ENCODE data around the gene PSEN2.

PSEN2 gene

DNA sequence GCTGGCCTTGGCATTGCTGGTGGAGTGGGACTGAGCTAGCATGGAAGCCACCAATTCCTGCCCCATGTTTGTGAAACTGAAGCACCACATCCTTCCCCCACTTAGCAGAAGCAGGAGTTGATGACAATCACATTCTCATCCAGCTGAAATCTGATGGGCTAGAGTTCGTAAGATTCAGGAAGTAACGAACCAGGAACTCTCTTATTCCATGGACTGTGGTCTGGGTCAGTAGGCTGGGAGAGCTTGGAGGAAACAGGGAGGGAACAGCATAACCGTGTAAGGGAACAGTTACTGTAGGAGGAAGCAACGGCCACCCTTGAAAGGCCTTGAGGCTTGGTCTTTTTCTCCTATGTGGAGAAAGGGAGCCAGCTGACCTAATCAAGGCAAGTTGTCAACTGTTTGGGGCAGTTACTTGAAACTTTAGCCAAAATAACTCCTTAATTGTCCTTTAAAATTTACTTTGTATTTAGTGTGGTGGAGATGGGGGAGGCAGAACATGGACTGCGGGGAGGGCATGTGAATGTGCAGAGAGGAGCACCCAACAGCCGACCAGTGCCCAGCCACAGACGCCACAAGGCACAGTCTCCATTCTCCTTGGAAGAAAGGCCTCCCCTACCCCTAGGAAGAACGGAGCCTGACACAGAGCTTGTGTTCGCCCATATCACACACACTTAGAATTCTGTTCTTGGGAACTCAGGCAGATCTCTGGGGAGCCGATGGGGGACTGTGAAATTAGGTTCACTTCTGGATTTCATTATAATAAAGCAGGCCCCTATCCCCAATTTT, 67.7 kb downstream of the PSEN2 start:
- Histone ChIP-seq H3K4me1 (ENCODE audit: control insufficient read depth in 2 of 2, insufficient read depth in 2 of 2, low read length in 2 of 2) (peaks cover 27 to 29% of the 10 kb centered on the region in 2 donors), H3K9me3 (ENCODE audit: control insufficient read depth in 2 of 2, low read length in 2 of 2) (no peaks in the 10 kb centered on the region), H3K27me3 (ENCODE audit: control insufficient read depth in 2 of 2, insufficient read depth in 2 of 2, low read length in 2 of 2) (no peaks in the 10 kb centered on the region), H3K9ac (ENCODE audit: low read depth in 1 of 2, low read length in 2 of 2) (no peak overlapping the region), H3K36me3 (ENCODE audit: control insufficient read depth in 2 of 2, insufficient read depth in 2 of 2, low read length in 2 of 2) (no peaks in the 10 kb centered on the region), H3K4me3 (ENCODE audit: low read length in 2 of 2) (peak overlapping the region; percentile 77 to 89), H3K27ac (ENCODE audit: low read depth in 2 of 2, low read length in 2 of 2) (peak overlapping the region; percentile 97 to 99)

DNA sequence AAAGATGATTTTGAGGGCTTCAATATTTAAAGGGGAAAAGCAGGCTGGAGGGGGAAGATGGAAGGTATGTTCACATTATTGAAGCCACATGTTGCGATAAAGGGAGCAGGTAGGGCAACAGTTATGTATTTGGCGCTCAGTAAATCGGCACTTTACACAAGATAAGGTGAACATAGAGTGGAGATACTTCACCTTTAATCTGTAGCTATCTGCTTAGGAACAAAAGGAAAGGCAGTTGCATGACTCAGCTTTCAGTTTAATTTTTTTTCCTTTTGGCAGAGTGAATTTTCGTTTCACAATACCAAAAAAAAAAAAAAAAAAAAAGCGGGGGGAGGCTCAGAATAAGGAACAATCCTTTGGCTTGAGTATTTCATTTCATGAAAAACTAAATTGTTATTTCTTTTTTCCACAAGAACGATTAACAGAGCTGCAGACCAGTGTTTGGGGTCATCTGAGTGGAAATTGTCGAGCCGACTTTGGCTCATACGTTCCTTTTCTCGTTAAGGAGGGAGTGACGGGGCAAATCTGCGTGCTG, 68.6 kb downstream of the PSEN2 start:
- Histone ChIP-seq H3K27me3 (ENCODE audit: control insufficient read depth in 2 of 2, insufficient read depth in 2 of 2, low read length in 2 of 2) (no peaks in the 10 kb centered on the region), H3K4me1 (ENCODE audit: control insufficient read depth in 2 of 2, insufficient read depth in 2 of 2, low read length in 2 of 2) (peaks cover 31 to 35% of the 10 kb centered on the region in 2 donors), H3K4me3 (ENCODE audit: low read length in 2 of 2) (peak overlapping the region; percentile 77 to 89), H3K9ac (ENCODE audit: low read depth in 1 of 2, low read length in 2 of 2) (peak overlapping the region; percentile 85 to 95), H3K36me3 (ENCODE audit: control insufficient read depth in 2 of 2, insufficient read depth in 2 of 2, low read length in 2 of 2) (no peaks in the 10 kb centered on the region), H3K9me3 (ENCODE audit: control insufficient read depth in 2 of 2, low read length in 2 of 2) (no peaks in the 10 kb centered on the region), H3K27ac (ENCODE audit: low read depth in 2 of 2, low read length in 2 of 2) (peak overlapping the region; percentile 97 to 99)

DNA sequence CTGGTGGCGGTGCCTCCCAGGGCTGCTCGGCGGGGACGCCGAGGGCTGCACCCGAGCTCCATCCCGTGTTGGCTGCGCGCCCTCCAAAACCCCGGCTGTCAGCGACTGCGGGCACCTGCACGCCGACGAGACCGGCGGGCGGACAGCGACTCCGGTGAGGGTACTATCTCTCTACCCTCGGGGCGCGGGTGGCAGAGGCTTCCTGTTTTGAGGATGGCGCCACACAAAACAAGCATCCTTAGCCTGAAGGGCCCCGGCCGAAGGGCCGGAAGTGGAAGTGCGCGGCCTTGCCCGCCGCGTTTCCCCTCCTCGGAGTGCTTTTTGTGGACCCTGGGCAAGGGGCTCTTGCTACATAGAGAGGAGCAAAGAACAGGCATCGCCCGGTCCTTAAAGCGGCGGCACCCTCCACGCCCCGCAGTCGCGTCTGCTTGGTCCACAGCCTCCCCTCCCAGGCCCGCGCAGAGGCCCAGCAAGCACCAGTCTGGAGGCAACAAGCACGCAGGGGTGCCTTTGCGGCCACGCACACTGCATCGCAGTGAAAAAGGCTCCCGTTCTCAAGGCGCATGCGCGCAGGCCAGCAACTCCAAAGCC, 69.1 kb downstream of the PSEN2 start:
- peaks cover 36 to 41% of the 10 kb centered on the region in 2 donors for H3K4me1 ChIP-seq (ENCODE audit: control insufficient read depth in 2 of 2, insufficient read depth in 2 of 2, low read length in 2 of 2)
- H3K27ac ChIP-seq (ENCODE audit: low read depth in 2 of 2, low read length in 2 of 2) = peak overlapping the region; percentile 97 to 99
- H3K9ac ChIP-seq (ENCODE audit: low read depth in 1 of 2, low read length in 2 of 2) = peak overlapping the region; percentile 85 to 95
- no peaks in the 10 kb centered on the region for H3K27me3 ChIP-seq (ENCODE audit: control insufficient read depth in 2 of 2, insufficient read depth in 2 of 2, low read length in 2 of 2)
- no peaks in the 10 kb centered on the region for H3K36me3 ChIP-seq (ENCODE audit: control insufficient read depth in 2 of 2, insufficient read depth in 2 of 2, low read length in 2 of 2)
- peak overlapping the region; percentile 77 to 89 for H3K4me3 ChIP-seq (ENCODE audit: low read length in 2 of 2)
- H3K9me3 ChIP-seq (ENCODE audit: control insufficient read depth in 2 of 2, low read length in 2 of 2) = no peaks in the 10 kb centered on the region

DNA sequence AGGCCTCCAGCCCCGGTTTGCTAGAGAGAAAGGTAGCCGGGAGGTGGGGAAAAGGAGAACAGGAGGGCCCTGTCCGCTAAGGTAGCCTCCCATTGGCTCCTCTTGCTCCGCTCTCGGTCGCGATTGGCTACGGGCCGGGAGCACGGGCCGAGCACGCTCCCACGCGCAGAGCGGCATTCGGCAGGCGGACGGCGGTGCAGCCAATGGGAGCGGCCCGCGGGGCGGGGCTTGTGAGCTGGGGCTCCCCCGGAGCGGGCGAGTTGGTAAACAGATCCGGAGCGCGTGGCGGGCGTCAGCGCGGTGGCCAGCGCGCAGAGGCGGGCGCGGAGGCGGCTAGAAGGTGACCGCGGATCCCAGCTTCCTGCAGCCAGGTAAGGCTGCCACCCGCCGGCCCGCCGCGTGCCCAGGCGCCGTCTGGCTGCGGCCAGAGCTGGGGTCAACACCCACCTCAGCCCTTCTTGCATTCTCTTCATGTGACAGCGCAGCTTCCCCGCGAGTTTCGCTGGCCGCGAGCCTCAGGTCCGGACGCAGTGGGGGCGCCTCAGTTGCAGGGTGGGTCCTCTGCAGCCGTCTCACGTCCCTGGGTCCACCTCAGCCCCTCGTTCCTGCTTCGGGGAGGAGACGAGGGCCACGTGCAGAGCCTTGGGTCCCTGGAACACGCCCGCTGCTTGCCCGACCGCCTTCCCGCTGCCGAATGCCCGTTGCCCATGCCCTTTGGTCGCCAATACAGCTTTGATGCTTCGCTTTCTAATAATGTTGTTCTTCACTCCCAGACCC, 69.8 kb downstream of the PSEN2 start, which contains the start of gene COQ8A:
COQ8A (plus strand) TSS at position 266 of the 777 bp plus-strand sequence. CDS start 21,092 bp downstream, outside the sequence.
- Histone ChIP-seq H3K4me3 (ENCODE audit: low read length in 2 of 2) (peak within 1 kb of the TSS; percentile 89 to 97), H3K27ac (ENCODE audit: low read depth in 2 of 2, low read length in 2 of 2) (peak within 1 kb of the TSS; percentile 97 to 99), H3K9me3 (ENCODE audit: control insufficient read depth in 2 of 2, low read length in 2 of 2) (no peaks in the 10 kb centered on the region), H3K36me3 (ENCODE audit: control insufficient read depth in 2 of 2, insufficient read depth in 2 of 2, low read length in 2 of 2) (no peaks in the 10 kb centered on the region), H3K9ac (ENCODE audit: low read depth in 1 of 2, low read length in 2 of 2) (peak within 1 kb of the TSS; percentile 85 to 95), H3K4me1 (ENCODE audit: control insufficient read depth in 2 of 2, insufficient read depth in 2 of 2, low read length in 2 of 2) (peaks cover 43 to 47% of the 10 kb centered on the region in 2 donors), H3K27me3 (ENCODE audit: control insufficient read depth in 2 of 2, insufficient read depth in 2 of 2, low read length in 2 of 2) (no peaks in the 10 kb centered on the region)

DNA sequence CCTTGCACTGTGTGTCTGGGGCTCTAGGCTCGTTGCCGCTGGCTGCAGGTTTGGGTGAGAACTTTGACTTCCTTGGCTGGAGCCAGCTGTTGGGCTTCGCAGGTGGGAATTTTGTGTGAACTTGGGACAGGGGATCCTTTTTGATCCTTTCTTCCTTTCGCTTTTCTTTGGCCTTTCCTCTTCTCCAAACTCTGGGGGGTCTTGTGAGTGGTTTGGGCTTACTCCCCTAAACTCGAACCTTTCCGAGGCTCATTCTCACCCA, 70.3 kb downstream of the PSEN2 start:
- Histone ChIP-seq H3K36me3 (ENCODE audit: control insufficient read depth in 2 of 2, insufficient read depth in 2 of 2, low read length in 2 of 2) (no peaks in the 10 kb centered on the region), H3K4me1 (ENCODE audit: control insufficient read depth in 2 of 2, insufficient read depth in 2 of 2, low read length in 2 of 2) (peaks cover 47 to 52% of the 10 kb centered on the region in 2 donors), H3K27ac (ENCODE audit: low read depth in 2 of 2, low read length in 2 of 2) (peak overlapping the region in 1 of 2 donors; percentile 81), H3K9ac (ENCODE audit: low read depth in 1 of 2, low read length in 2 of 2) (peak overlapping the region; percentile 76 to 78), H3K27me3 (ENCODE audit: control insufficient read depth in 2 of 2, insufficient read depth in 2 of 2, low read length in 2 of 2) (no peaks in the 10 kb centered on the region), H3K9me3 (ENCODE audit: control insufficient read depth in 2 of 2, low read length in 2 of 2) (no peaks in the 10 kb centered on the region), H3K4me3 (ENCODE audit: low read length in 2 of 2) (peak overlapping the region; percentile 89 to 97)

DNA sequence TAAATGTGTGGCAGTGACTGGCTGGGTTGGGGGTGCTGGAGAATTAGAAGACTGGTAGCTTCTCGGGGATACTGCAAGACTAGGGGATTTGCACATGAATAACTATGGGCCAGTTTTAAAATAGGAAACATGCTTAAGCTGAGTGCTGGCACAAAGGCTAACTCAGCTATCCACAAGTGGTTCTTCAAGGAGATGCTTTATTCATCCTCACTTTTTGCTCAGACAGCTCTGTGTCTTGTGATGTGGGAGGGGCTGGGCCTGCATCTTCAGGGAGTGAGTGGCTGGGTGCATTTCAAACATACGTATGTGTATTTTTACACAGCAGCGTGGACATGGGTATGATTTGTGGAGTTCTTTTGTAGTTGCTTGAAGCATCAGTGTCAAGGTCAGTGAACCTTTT, 72.0 kb downstream of the PSEN2 start:
- Histone ChIP-seq H3K4me3 (ENCODE audit: low read length in 2 of 2) (no peak overlapping the region), H3K27ac (ENCODE audit: low read depth in 2 of 2, low read length in 2 of 2) (no peak overlapping the region), H3K36me3 (ENCODE audit: control insufficient read depth in 2 of 2, insufficient read depth in 2 of 2, low read length in 2 of 2) (no peaks in the 10 kb centered on the region), H3K4me1 (ENCODE audit: control insufficient read depth in 2 of 2, insufficient read depth in 2 of 2, low read length in 2 of 2) (peaks cover 54 to 65% of the 10 kb centered on the region in 2 donors), H3K27me3 (ENCODE audit: control insufficient read depth in 2 of 2, insufficient read depth in 2 of 2, low read length in 2 of 2) (no peaks in the 10 kb centered on the region), H3K9ac (ENCODE audit: low read depth in 1 of 2, low read length in 2 of 2) (no peak overlapping the region), H3K9me3 (ENCODE audit: control insufficient read depth in 2 of 2, low read length in 2 of 2) (no peaks in the 10 kb centered on the region)

DNA sequence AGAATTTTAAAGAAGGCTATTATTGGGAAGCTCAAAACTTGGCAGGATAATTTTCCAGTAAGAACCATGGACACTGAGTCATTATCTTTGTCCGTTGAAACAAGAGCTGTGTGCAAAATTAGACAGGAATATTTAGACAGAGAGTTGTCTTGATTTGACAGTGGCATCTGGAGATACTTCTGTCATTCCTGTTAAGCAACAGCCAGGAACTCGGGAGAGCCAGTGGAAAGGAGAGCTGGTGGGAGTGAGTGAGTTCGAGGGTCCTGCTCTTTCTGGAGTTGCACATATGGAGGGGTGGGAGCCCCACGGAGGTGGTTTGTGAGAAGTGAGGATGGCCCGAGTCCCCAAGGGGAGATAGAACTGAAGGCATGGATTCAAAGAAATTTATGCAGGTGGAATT, 72.7 kb downstream of the PSEN2 start:
- H3K9me3 ChIP-seq (ENCODE audit: control insufficient read depth in 2 of 2, low read length in 2 of 2) = no peaks in the 10 kb centered on the region
- no peak overlapping the region for H3K27ac ChIP-seq (ENCODE audit: low read depth in 2 of 2, low read length in 2 of 2)
- H3K4me1 ChIP-seq (ENCODE audit: control insufficient read depth in 2 of 2, insufficient read depth in 2 of 2, low read length in 2 of 2) = peaks cover 54 to 63% of the 10 kb centered on the region in 2 donors
- H3K4me3 ChIP-seq (ENCODE audit: low read length in 2 of 2) = no peak overlapping the region
- H3K9ac ChIP-seq (ENCODE audit: low read depth in 1 of 2, low read length in 2 of 2) = no peak overlapping the region
- no peaks in the 10 kb centered on the region for H3K36me3 ChIP-seq (ENCODE audit: control insufficient read depth in 2 of 2, insufficient read depth in 2 of 2, low read length in 2 of 2)
- H3K27me3 ChIP-seq (ENCODE audit: control insufficient read depth in 2 of 2, insufficient read depth in 2 of 2, low read length in 2 of 2) = no peaks in the 10 kb centered on the region

DNA sequence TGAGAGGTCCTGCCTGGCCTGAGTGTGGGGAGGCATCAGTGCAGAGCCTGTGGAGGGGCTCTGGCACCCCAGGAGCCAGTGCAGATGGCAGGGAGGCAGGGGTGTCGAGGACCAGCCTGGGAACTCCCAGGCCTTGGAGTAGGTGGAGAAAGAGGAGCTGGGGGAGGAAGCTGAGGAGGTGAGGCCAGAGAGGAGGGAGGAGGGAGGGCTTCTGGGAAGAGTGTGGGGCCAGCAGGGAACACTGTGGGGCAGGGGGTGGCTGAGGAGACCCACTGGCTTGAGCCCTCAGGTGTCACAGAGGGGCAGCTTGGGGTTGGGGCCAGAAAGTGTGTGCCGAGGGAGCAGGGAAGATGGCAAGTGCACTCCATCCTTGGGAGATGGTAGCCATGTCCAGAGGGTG, 73.5 kb downstream of the PSEN2 start:
- peaks cover 49 to 56% of the 10 kb centered on the region in 2 donors for H3K4me1 ChIP-seq (ENCODE audit: control insufficient read depth in 2 of 2, insufficient read depth in 2 of 2, low read length in 2 of 2)
- H3K4me3 ChIP-seq (ENCODE audit: low read length in 2 of 2) = no peak overlapping the region
- H3K9me3 ChIP-seq (ENCODE audit: control insufficient read depth in 2 of 2, low read length in 2 of 2) = no peaks in the 10 kb centered on the region
- no peaks in the 10 kb centered on the region for H3K36me3 ChIP-seq (ENCODE audit: control insufficient read depth in 2 of 2, insufficient read depth in 2 of 2, low read length in 2 of 2)
- no peak overlapping the region for H3K9ac ChIP-seq (ENCODE audit: low read depth in 1 of 2, low read length in 2 of 2)
- H3K27me3 ChIP-seq (ENCODE audit: control insufficient read depth in 2 of 2, insufficient read depth in 2 of 2, low read length in 2 of 2) = no peaks in the 10 kb centered on the region
- H3K27ac ChIP-seq (ENCODE audit: low read depth in 2 of 2, low read length in 2 of 2) = peak overlapping the region; percentile 80 to 81

DNA sequence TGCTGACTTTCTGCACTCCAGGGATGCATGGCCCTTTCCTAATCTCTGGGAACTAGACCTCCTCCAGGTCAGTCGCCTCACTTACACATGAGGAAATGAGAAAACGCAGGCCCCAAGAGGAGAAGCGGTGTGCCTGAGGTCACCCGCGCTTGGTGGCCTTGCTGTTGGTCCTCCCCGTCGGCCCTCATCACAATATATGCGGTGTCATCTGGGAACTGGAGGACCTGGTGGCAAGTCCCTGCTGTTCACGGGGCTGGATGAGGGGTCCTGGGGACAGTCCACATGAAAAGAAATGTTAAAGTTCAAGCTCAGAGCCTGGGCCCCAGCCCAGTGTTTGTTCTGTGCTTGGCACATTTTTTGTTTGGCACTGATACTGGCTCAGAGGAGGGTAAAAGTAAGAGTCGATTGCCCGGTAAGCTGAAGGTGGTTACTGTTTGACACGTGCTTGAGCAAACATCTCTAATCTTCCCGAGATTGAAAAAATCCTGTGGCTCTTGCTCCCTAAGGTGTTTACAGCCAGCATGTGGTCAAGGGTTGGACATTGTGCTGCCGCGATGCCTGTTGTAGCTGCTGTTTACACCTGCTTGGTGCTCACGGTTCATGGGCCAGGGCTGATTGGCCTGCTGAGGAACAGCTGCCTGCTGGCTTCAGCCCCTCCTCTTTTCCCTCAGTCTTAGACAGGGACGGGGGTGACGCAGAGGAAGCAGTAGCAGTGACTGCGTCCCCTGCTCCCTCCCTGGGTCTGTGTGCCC, 74.9 kb downstream of the PSEN2 start:
- Histone ChIP-seq H3K36me3 (ENCODE audit: control insufficient read depth in 2 of 2, insufficient read depth in 2 of 2, low read length in 2 of 2) (peaks cover 0 to 4% of the 10 kb centered on the region in 2 donors), H3K27me3 (ENCODE audit: control insufficient read depth in 2 of 2, insufficient read depth in 2 of 2, low read length in 2 of 2) (no peaks in the 10 kb centered on the region), H3K27ac (ENCODE audit: low read depth in 2 of 2, low read length in 2 of 2) (peak overlapping the region; percentile 80 to 81), H3K4me3 (ENCODE audit: low read length in 2 of 2) (peak overlapping the region; percentile 6 to 25), H3K9me3 (ENCODE audit: control insufficient read depth in 2 of 2, low read length in 2 of 2) (no peaks in the 10 kb centered on the region), H3K9ac (ENCODE audit: low read depth in 1 of 2, low read length in 2 of 2) (peak overlapping the region; percentile 36), H3K4me1 (ENCODE audit: control insufficient read depth in 2 of 2, insufficient read depth in 2 of 2, low read length in 2 of 2) (peaks cover 47 to 55% of the 10 kb centered on the region in 2 donors)
